SH-SY5Y (cell line): ENCODE results near the gene RBM18.

Experiments used
- GATA2 ChIP-seq: IDR thresholded peaks from 2 replicates; pipeline ENCODE4 v1.6.1; 2011; ENCODE audit warnings: mild to moderate bottlenecking, low read depth, low read length
- GATA3 ChIP-seq: IDR thresholded peaks from 2 replicates; pipeline ENCODE4 v1.6.1; 2011; ENCODE audit warnings: low read depth, mild to moderate bottlenecking, low read length, moderate library complexity

GRCh38 chr9:122197882-122198281 lies 66.8 kb downstream of the RBM18 start:
- TF ChIP-seq GATA2 (no peak), GATA3 (no peak)
